Mesenchymal stem cell (in vitro differentiated cells and primary cell): ENCODE results near the gene ATN1.

Source experiments
- DNase-seq: peaks from one replicate; pipeline ENCODE4 v3.0.0-alpha.2; 2013
- H2AFZ ChIP-seq: one replicate; pipeline ENCODE4 v1.6.1; 2013; ENCODE audit warnings: low read depth, mild to moderate bottlenecking, control low read depth, inconsistent platforms, low read length, moderate library complexity
- H2AK5ac ChIP-seq: 2 replicates; pipeline ENCODE4 v1.6.1; 2013; ENCODE audit warnings: low read length, moderate library complexity, mild to moderate bottlenecking, inconsistent platforms; ENCODE audit not compliant: severe bottlenecking
- H2BK120ac ChIP-seq: one replicate; pipeline ENCODE4 v1.6.1; 2013; ENCODE audit warnings: low read depth, mild to moderate bottlenecking, inconsistent platforms, low read length, moderate library complexity
- H2BK12ac ChIP-seq, 2 experiments: one replicate each; pipeline ENCODE4 v1.6.1; 2013; ENCODE audit warnings: inconsistent platforms in 2 of 2, low read length in 2 of 2, mild to moderate bottlenecking in 2 of 2, moderate library complexity in 2 of 2, control low read depth in 1 of 2
- H2BK15ac ChIP-seq: one replicate; pipeline ENCODE4 v1.6.1; 2013; ENCODE audit warnings: mild to moderate bottlenecking, low read depth, inconsistent platforms; ENCODE audit not compliant: poor library complexity, severe bottlenecking
- H2BK5ac ChIP-seq: 2 replicates; pipeline ENCODE4 v1.6.1; 2013; ENCODE audit warnings: low read depth, mild to moderate bottlenecking, low read length, control low read depth, inconsistent platforms; ENCODE audit not compliant: poor library complexity, severe bottlenecking
- H3K14ac ChIP-seq, 2 experiments: one replicate each; pipeline ENCODE4 v1.6.1; 2013; ENCODE audit warnings: inconsistent platforms in 2 of 2, low read length in 2 of 2, control low read depth in 1 of 2, mild to moderate bottlenecking in 1 of 2, moderate library complexity in 1 of 2
- H3K18ac ChIP-seq, 2 experiments: one replicate each; pipeline ENCODE4 v1.6.1; 2013; ENCODE audit warnings: inconsistent platforms in 2 of 2, low read length in 2 of 2, control low read depth in 1 of 2, low read depth in 1 of 2, mild to moderate bottlenecking in 1 of 2
- H3K23ac ChIP-seq, 2 experiments: one replicate each; pipeline ENCODE4 v1.6.1; 2013; ENCODE audit warnings: inconsistent platforms in 2 of 2, low read length in 2 of 2, mild to moderate bottlenecking in 2 of 2, moderate library complexity in 2 of 2, control low read depth in 1 of 2
- H3K27ac ChIP-seq: 2 replicates; pipeline ENCODE4 v1.5.1; 2013; ENCODE audit warnings: mild to moderate bottlenecking, moderate library complexity, low read length, control low read depth, inconsistent platforms; ENCODE audit not compliant: poor library complexity, severe bottlenecking
- H3K27me3 ChIP-seq, 2 experiments: 2 replicates each; pipeline versions ENCODE4 v1.6.1 to v1.7.0; 2013; ENCODE audit warnings: low read length in 2 of 2, mild to moderate bottlenecking in 2 of 2, moderate library complexity in 2 of 2, control low read depth in 1 of 2, inconsistent platforms in 1 of 2; ENCODE audit not compliant: control insufficient read depth in 1 of 2, insufficient read depth in 1 of 2
- H3K36me3 ChIP-seq, 2 experiments: 2 replicates each; pipeline versions ENCODE4 v1.6.1 to v1.7.0; 2013; ENCODE audit warnings: low read length in 2 of 2, control low read depth in 1 of 2, inconsistent platforms in 1 of 2, low read depth in 1 of 2, mild to moderate bottlenecking in 1 of 2; ENCODE audit not compliant: insufficient read depth in 2 of 2, control insufficient read depth in 1 of 2
- H3K4ac ChIP-seq, 2 experiments: one replicate each; pipeline ENCODE4 v1.6.1; 2013; ENCODE audit warnings: inconsistent platforms in 2 of 2, low read length in 2 of 2, mild to moderate bottlenecking in 2 of 2, moderate library complexity in 2 of 2, control low read depth in 1 of 2, low read depth in 1 of 2
- H3K4me1 ChIP-seq: 2 replicates; pipeline ENCODE4 v1.6.1; 2013; ENCODE audit warnings: low read depth, low read length, control low read depth; ENCODE audit not compliant: control insufficient read depth, insufficient read depth
- H3K4me2 ChIP-seq: 2 replicates; pipeline ENCODE4 v1.6.1; 2013; ENCODE audit warnings: low read length, mild to moderate bottlenecking, inconsistent platforms; ENCODE audit not compliant: poor library complexity, severe bottlenecking
- H3K4me3 ChIP-seq, 2 experiments: 2 replicates each; pipeline versions ENCODE4 v1.5.1 to v1.7.0; 2013; ENCODE audit warnings: low read length in 2 of 2, mild to moderate bottlenecking in 2 of 2, control low read depth in 1 of 2, low read depth in 1 of 2; ENCODE audit not compliant: insufficient read depth in 1 of 2
- H3K79me1 ChIP-seq: replicated peaks from 2 replicates; pipeline ENCODE4 v1.6.1; 2013; ENCODE audit warnings: mild to moderate bottlenecking, control low read depth, low read length, inconsistent platforms; ENCODE audit not compliant: poor library complexity, severe bottlenecking
- H3K9ac ChIP-seq: 2 replicates; pipeline ENCODE4 v1.7.0; 2013; ENCODE audit warnings: mild to moderate bottlenecking, low read length, moderate library complexity
- H3K9me3 ChIP-seq: 2 replicates; pipeline ENCODE4 v1.7.0; 2013; ENCODE audit warnings: mild to moderate bottlenecking, low read length; ENCODE audit not compliant: control insufficient read depth
- H4K8ac ChIP-seq: one replicate; pipeline ENCODE4 v1.6.1; 2013; ENCODE audit warnings: inconsistent platforms, mild to moderate bottlenecking, low read length, moderate library complexity
- H4K91ac ChIP-seq: one replicate; pipeline ENCODE4 v1.6.1; 2013; ENCODE audit warnings: mild to moderate bottlenecking, low read length, inconsistent platforms
- WGBS: methylation state at CpG from one replicate; pipeline ENCODE4 v1.1.7; 2013; ENCODE audit warnings: mixed read lengths; 5-methylcytosine and 5-hydroxymethylcytosine counted together

ATN1 gene

GRCh38 chr12:6943389-6943721 is 15.6 kb downstream of the ATN1 start:
- Histone ChIP-seq H3K4me1 (peaks cover 34% of the 10 kb centered on the region), H3K27ac (peak overlapping the region; percentile 94), H2BK12ac (no peak overlapping the region), H2BK15ac (no peak overlapping the region), H3K9me3 (no peaks in the 10 kb centered on the region), H3K14ac (no peak overlapping the region), H2AFZ (no peak overlapping the region), H4K91ac (no peak overlapping the region), H3K4ac (peak overlapping the region in 1 of 2 experiments; percentile 32), H3K23ac (no peak overlapping the region), H2BK120ac (no peak overlapping the region), H3K79me1 (peaks cover 14% of the 10 kb centered on the region), H3K27me3 (no peaks in the 10 kb centered on the region), H3K18ac (no peak overlapping the region), H3K4me2 (peak overlapping the region; percentile 3), H4K8ac (peak overlapping the region; percentile 68), H3K36me3 (peaks cover 44 to 46% of the 10 kb centered on the region in 2 experiments), H3K4me3 (peak overlapping the region in 1 of 2 experiments; percentile 82), H2AK5ac (peak overlapping the region; percentile 38), H2BK5ac (no peak overlapping the region), H3K9ac (peak overlapping the region; percentile 93)
- peak; percentile 97 for DNase-seq
- 4% methylated on average over 10 of the region's 13 CpGs for whole genome bisulfite sequencing

- Histone ChIP-seq H3K4me1 (peaks cover 33% of the 10 kb centered on the region), H2BK15ac (peak within 1 kb of the TSS; percentile 58), H2AFZ (peak within 1 kb of the TSS; percentile 36), H3K4ac (peak within 1 kb of the TSS; percentile 62 to 88), H2BK120ac (no peak within 1 kb of the TSS), H2AK5ac (peak within 1 kb of the TSS; percentile 86), H2BK5ac (peak within 1 kb of the TSS; percentile 5), H3K4me2 (peak within 1 kb of the TSS; percentile 85), H3K18ac (peak within 1 kb of the TSS; percentile 44 to 68), H4K8ac (peak within 1 kb of the TSS; percentile 68), H3K9ac (peak within 1 kb of the TSS; percentile 93), H3K36me3 (peaks cover 39 to 41% of the 10 kb centered on the region in 2 experiments), H3K27ac (peak within 1 kb of the TSS; percentile 94), H3K27me3 (no peaks in the 10 kb centered on the region), H3K14ac (peak within 1 kb of the TSS in 1 of 2 experiments; percentile 35), H3K4me3 (peak within 1 kb of the TSS; percentile 58 to 82), H4K91ac (peak within 1 kb of the TSS; percentile 40), H3K23ac (peak within 1 kb of the TSS in 1 of 2 experiments; percentile 35), H3K79me1 (peaks cover 12% of the 10 kb centered on the region), H2BK12ac (peak within 1 kb of the TSS; percentile 8 to 14), H3K9me3 (no peaks in the 10 kb centered on the region)
- peak; percentile 96 for DNase-seq
- 1% methylated on average over 29 of the region's 31 CpGs for WGBS
Measured at GRCh38 chr12:6943722-6944380, 16.1 kb downstream of the ATN1 start, which contains the start of the genes C12orf57 and RNU7-1. TSS of gene C12orf57 (plus strand) at chr12:6944022. CDS start at chr12:6944122, 100 bp downstream. TSS of gene RNU7-1 (plus strand) at chr12:6943816.

- DNase-seq, result peak; percentile 95
- H3K4ac ChIP-seq, result peak overlapping the region; percentile 62 to 88
- no peaks in the 10 kb centered on the region for H3K9me3 ChIP-seq
- peak overlapping the region; percentile 40 for H4K91ac ChIP-seq
- H2BK12ac ChIP-seq, result peak overlapping the region; percentile 8 to 14
- H2BK120ac ChIP-seq, result no peak overlapping the region
- peak overlapping the region; percentile 58 to 82 for H3K4me3 ChIP-seq
- peak overlapping the region; percentile 86 for H2AK5ac ChIP-seq
- H3K36me3 ChIP-seq, result peaks cover 32 to 34% of the 10 kb centered on the region in 2 experiments
- peak overlapping the region; percentile 93 for H3K9ac ChIP-seq
- WGBS, result under 1% methylated on average over 41 of the region's 48 CpGs
- H3K23ac ChIP-seq, result no peak overlapping the region
- peak overlapping the region; percentile 67 for H4K8ac ChIP-seq
- peak overlapping the region; percentile 44 to 68 for H3K18ac ChIP-seq
- no peaks in the 10 kb centered on the region for H3K27me3 ChIP-seq
- peak overlapping the region; percentile 5 for H2BK5ac ChIP-seq
- H3K4me1 ChIP-seq, result peaks cover 33% of the 10 kb centered on the region
- H3K14ac ChIP-seq, result peak overlapping the region in 1 of 2 experiments; percentile 35
- H2BK15ac ChIP-seq, result no peak overlapping the region
- H2AFZ ChIP-seq, result peak overlapping the region; percentile 1
- peak overlapping the region; percentile 94 for H3K27ac ChIP-seq
- H3K4me2 ChIP-seq, result peak overlapping the region; percentile 85
- peaks cover 8% of the 10 kb centered on the region for H3K79me1 ChIP-seq
Measured at GRCh38 chr12:6944381-6945186, 16.8 kb downstream of the ATN1 start.

- H2BK12ac ChIP-seq, result no peak overlapping the region
- peak overlapping the region in 1 of 2 experiments; percentile 21 for H3K4ac ChIP-seq
- no peak overlapping the region for H3K18ac ChIP-seq
- H3K4me3 ChIP-seq, result no peak overlapping the region
- H3K36me3 ChIP-seq, result peaks cover 23 to 27% of the 10 kb centered on the region in 2 experiments
- peak overlapping the region; percentile 93 for H3K9ac ChIP-seq
- peak overlapping the region; percentile 78 for H3K4me2 ChIP-seq
- no peaks in the 10 kb centered on the region for H3K27me3 ChIP-seq
- no peak overlapping the region for H2BK5ac ChIP-seq
- H4K91ac ChIP-seq, result peak overlapping the region; percentile 43
- H3K9me3 ChIP-seq, result no peaks in the 10 kb centered on the region
- no peak overlapping the region for H2AFZ ChIP-seq
- no peak overlapping the region for H2BK15ac ChIP-seq
- peaks cover 33% of the 10 kb centered on the region for H3K4me1 ChIP-seq
- H2AK5ac ChIP-seq, result peak overlapping the region; percentile 14
- no peak for DNase-seq
- H3K23ac ChIP-seq, result no peak overlapping the region
- no peak overlapping the region for H3K14ac ChIP-seq
- H3K79me1 ChIP-seq, result peaks cover 7% of the 10 kb centered on the region
- H4K8ac ChIP-seq, result peak overlapping the region; percentile 70
- peak overlapping the region; percentile 3 for H2BK120ac ChIP-seq
- peak overlapping the region; percentile 55 for H3K27ac ChIP-seq
- 92% methylated on average over 11 of the region's 11 CpGs for WGBS
Measured at GRCh38 chr12:6945613-6946012, 17.9 kb downstream of the ATN1 start.
